BLaER1 treated with 17β-estradiol and CSF1 and Interleukin-3, amounts not matched to agents 10 nM and 100 nM (cell line): Measurements from ENCODE around the gene TSPY8.
"Not testable (repeated sequence)": the region's sequence is repeated elsewhere in the genome, so short reads cannot be mapped to it uniquely, and the experiment has no call there.

Source experiments
- H3K27ac ChIP-seq, 11 experiments: shearing (Covaris generic); formaldehyde crosslinking; 2 replicates each; pipeline ENCODE4 v1.8.1; 2022
- H3K27me3 ChIP-seq, 11 experiments: shearing (Covaris generic); formaldehyde crosslinking; 2 replicates each; pipeline ENCODE4 v1.8.1; 2022
- H3K36me3 ChIP-seq, 11 experiments: shearing (Covaris generic); formaldehyde crosslinking; 2 replicates each; pipeline ENCODE4 v1.8.1; 2022
- H3K4me1 ChIP-seq, 10 experiments: shearing (Covaris generic); formaldehyde crosslinking; 2 replicates each; pipeline ENCODE4 v1.8.1; 2022
- H3K4me2 ChIP-seq, 11 experiments: shearing (Covaris generic); formaldehyde crosslinking; 2 replicates each; pipeline ENCODE4 v1.8.1; 2022
- H3K4me3 ChIP-seq, 10 experiments: shearing (Covaris generic); formaldehyde crosslinking; 2 replicates each; pipeline ENCODE4 v1.8.1; 2022
- H3K9ac ChIP-seq, 11 experiments: shearing (Covaris generic); formaldehyde crosslinking; 2 replicates each; pipeline ENCODE4 v1.8.1; 2022
- H3K9me3 ChIP-seq, 11 experiments: shearing (Covaris generic); formaldehyde crosslinking; replicated peaks in 1 of 11; 2 replicates each; pipeline ENCODE4 v1.8.1; 2022
- H4K20me1 ChIP-seq, 11 experiments: shearing (Covaris generic); formaldehyde crosslinking; 2 replicates each; pipeline ENCODE4 v1.8.1; 2022
- Cebpa-rat ChIP-seq, 11 experiments: shearing (Covaris generic); IDR thresholded peaks; 2 replicates each; pipeline ENCODE4 v1.8.1; 2022

TSPY8 gene

GRCh38 chrY:9357497-9357896 lies at the start of gene TSPY8:
TSPY8 (plus strand) TSS chrY:9357797; CDS start chrY:9357843, 46 bp downstream.
- H3K4me1 ChIP-seq, H3K27me3 ChIP-seq, H3K4me3 ChIP-seq, H3K36me3 ChIP-seq, H3K9ac ChIP-seq, H3K27ac ChIP-seq, H3K4me2 ChIP-seq, H3K9me3 ChIP-seq, H4K20me1 ChIP-seq: not testable (repeated sequence)

- H3K9ac ChIP-seq: no peak overlapping the region
- H3K36me3 ChIP-seq: no peaks in the 10 kb centered on the region
- H3K9me3 ChIP-seq: no peaks in the 10 kb centered on the region
- no peaks in the 10 kb centered on the region for H3K4me1 ChIP-seq
- no peaks in the 10 kb centered on the region for H4K20me1 ChIP-seq
- no peak overlapping the region for H3K27ac ChIP-seq
- no peak overlapping the region for H3K4me3 ChIP-seq
- H3K4me2 ChIP-seq: no peak overlapping the region
- H3K27me3 ChIP-seq: no peaks in the 10 kb centered on the region
- no peak for TF ChIP-seq Cebpa-rat (IDR thresholded peaks at IDR 0.05)
Observed at GRCh38 chrY:9320996-9321395, 36.6 kb upstream of the TSPY8 start.

- not testable (repeated sequence) for H3K9ac ChIP-seq, H3K4me3 ChIP-seq, H3K4me1 ChIP-seq, H3K36me3 ChIP-seq, H4K20me1 ChIP-seq, H3K27ac ChIP-seq, H3K4me2 ChIP-seq, H3K9me3 ChIP-seq, H3K27me3 ChIP-seq
Observed at GRCh38 chrY:9337164-9337563, 20.4 kb upstream of the TSPY8 start, which contains the start of gene TSPY4. TSPY4 (plus strand) TSS chrY:9337464; CDS start chrY:9337510, 46 bp downstream.

- not testable (repeated sequence) for H3K4me1 ChIP-seq, H3K36me3 ChIP-seq, H3K27ac ChIP-seq, H3K9ac ChIP-seq, H3K4me2 ChIP-seq, H3K4me3 ChIP-seq, H4K20me1 ChIP-seq, H3K9me3 ChIP-seq, H3K27me3 ChIP-seq
Observed at GRCh38 chrY:9396527-9396926, 38.9 kb downstream of the TSPY8 start.

- H3K36me3 ChIP-seq, H3K4me2 ChIP-seq, H3K27me3 ChIP-seq, H3K9me3 ChIP-seq, H3K9ac ChIP-seq, H3K4me1 ChIP-seq, H3K27ac ChIP-seq, H3K4me3 ChIP-seq, H4K20me1 ChIP-seq: not testable (repeated sequence)
Observed at GRCh38 chrY:9398121-9398520, 40.5 kb downstream of the TSPY8 start, which contains the start of gene TSPY3. TSPY3 (plus strand) TSS chrY:9398421; CDS start chrY:9398467, 46 bp downstream.
